ENCODE data around the gene TRIP12.
"Not testable (repeated sequence)": the region's sequence is repeated elsewhere in the genome, so short reads cannot be mapped to it uniquely, and the experiment has no call there.

The TRIP12 gene

DNA sequence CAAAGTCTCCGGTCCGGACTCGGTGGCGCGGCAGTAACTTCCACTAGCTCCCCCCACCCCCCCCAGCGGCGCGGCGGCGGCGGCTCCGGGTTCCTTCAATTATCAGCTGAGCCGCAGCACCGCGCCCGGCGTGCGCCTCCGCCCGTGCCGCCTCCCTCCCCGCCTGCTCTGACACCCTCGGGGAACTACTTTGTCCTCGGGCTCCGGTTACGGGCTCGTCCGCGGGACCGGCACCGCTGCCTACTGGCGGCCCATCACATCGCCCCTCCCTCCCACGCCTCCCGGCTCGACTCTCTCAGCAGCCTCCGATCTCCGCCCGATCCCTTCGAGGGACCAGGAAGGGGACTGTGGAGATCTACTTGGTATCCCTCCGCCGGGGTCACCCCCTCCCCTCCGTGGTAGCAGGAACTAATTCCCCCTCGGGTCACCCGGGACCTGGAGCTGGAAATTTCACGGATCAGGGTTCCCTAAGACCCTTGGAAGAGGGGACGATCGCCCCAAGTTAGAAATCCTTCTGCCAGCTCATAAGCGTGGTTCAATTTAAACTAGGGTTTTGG, at the start of gene TRIP12:
TSS of gene TRIP12 (minus strand) at position 118 of the 557 bp plus-strand sequence. CDS start 41,930 bp downstream, outside the sequence.
- peak; percentile 79 for DNase-seq (ENCODE audit: low spot score)

DNA sequence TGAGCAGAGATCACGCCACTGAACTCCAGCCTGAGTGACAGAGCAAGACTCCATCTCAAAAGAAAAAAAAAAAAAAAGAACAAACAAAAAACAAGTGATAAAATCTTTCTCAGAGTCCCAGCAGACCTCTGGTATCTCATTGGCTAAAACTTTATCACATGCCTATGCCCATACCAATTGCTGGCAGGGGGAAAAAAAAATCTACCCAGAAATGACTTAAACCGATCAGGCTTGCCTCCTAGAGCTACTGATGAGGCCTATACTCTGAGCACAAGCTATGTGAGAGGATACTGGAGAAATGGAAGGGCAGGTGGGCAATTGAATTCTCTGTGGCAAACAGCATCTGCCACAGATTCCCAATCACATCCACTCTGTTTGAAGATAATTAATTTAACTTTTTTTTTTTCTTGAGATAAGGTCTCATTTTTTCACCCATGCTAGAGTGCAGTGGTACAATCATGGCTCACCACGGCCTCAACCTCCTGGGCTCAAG, 49.5 kb upstream of the TRIP12 start:
- DNase-seq (ENCODE audit: low spot score), result no peak

DNA sequence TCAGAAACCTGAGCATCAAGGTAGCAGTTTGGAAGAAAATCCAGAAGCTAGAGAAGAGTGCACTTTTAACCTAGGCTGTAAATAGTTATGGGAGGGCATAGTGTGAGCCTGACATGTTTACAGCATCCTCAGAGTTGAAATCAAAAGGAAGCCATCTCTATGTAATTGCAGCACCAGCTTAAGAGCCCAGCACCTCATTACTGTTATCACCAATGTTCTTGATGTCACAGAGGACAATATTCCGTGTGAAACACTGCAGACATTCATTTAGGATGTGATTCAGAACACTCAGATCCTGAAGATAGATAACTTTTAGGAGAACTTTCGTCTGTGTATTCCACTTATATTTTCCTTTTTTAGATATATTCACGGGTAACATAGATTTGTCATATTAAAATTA, 48.6 kb upstream of the TRIP12 start:
- no peak for DNase-seq (ENCODE audit: low spot score)

DNA sequence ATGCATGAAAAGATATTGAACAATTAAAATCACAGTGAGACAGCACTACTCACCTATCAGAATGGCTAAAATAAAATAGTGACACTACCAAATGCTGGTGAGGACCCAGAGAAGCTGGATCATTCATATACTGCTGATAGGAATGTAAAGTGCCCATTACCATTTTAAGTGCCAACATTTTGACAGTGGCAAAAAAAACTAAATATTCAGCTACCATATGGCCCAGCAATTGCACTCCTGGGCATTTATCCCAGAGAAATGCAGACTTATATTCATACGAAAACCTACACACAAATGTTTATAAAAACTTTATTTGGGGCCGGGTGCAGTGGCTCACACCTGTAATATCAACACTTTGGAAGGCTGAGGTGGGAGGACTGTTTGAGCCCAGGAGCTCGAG, 48.1 kb upstream of the TRIP12 start:
- DNase-seq (ENCODE audit: low spot score), result no peak

DNA sequence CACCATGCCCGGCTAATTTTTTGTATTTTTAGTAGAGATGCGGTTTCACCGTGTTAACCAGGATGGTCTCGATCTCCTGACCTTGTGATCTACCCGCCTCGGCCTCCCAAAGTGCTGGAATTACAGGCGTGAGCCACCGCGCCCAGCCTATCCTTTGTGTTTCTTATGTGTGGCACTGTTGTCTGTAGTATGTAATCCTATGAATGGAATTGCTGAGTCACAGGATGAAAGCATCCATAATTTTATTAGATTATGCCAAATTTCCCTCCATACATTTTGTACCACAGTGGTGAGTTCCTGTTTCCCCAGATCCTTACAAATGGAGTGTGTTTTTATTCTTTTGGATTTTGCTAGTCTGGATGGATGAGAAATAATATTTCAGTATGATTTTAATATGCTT, 41.8 kb upstream of the TRIP12 start:
- not testable (repeated sequence) for DNase-seq (ENCODE audit: low spot score)

DNA sequence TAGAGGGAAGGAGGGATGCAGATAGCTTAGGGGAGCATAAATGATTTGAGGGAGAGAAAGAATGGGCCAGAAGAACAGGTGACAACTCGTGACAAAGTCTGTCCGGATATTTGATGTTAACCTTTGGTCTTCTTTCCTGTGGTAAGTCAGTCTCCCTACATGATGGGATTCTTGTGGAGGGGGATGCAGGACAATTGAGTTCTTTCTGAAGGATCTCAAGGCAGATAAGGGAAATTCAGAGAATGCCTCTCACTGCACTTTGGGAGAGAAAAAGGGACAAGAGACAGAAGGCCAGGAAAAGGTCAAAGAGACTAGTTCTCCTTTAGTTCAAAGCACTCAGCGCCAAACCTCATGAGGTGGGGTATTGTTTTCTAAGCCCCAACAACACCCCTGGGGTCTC, 34.7 kb upstream of the TRIP12 start:
- no peak for DNase-seq (ENCODE audit: low spot score)

DNA sequence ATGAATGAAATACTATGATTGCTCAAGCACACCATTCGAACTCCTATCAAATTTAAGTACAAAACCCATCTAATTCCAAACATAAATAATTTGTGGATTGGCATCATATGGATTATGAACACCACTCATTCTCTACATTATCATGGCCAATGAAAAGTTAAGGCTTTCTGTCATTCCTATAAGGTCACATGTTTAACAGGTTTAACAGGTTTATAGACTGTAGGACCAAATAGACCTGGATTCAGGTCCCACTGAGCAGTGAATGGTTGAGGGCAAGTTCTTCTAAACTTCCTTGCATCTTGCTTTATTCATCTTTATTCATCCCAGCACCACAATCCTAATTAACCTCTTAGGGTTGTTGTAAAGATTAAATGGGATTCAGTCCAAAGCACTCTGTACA, 33.9 kb upstream of the TRIP12 start:
- no peak for DNase-seq (ENCODE audit: low spot score)

DNA sequence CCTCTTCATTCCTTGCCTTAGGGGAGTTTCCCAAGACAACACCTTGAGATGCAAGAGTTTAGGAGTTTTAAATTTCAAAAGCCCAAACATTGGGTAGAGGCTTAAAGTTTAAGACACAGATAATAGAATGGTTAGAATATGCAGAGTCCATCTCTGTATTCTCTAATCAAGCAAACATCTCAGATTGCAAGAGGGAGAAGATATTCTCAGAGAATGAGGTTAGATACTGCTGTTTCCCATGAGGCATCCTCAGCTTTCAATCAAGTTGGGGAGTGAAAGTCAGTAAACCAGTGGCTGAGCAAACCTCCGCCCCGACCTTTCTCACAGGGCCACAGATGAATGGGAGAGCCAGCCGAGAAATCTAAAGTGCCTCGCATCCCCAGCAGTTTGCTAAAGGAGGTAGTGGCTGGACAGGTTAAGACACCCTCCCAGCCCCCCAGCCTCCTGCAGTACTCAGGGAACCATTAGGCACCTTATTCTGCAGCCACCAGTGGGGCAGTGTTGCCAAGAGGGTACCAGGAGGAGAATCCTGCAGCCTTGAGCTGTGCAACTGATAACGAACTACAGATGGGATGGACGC, 30.5 kb upstream of the TRIP12 start:
- no peak for DNase-seq (ENCODE audit: low spot score)

DNA sequence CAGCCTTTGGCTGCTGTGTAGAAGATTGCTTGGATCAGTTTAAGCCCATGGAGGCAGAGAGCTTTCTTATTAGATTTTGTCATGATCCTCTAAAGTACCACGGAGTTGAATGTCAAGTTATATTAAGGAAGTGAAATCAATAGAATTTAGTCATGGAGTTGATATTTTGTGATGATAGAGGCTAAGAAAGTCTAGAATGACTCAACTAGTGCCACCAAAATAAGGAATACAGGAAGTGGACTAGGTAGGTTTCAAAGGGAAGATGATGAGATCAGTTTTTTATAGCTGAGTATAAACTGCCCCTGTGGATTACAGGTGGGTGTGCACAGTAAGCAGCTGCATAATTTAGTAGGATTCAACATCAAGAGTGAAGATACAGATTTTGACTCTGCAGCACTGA, 25.7 kb upstream of the TRIP12 start:
- no peak for DNase-seq (ENCODE audit: low spot score)

DNA sequence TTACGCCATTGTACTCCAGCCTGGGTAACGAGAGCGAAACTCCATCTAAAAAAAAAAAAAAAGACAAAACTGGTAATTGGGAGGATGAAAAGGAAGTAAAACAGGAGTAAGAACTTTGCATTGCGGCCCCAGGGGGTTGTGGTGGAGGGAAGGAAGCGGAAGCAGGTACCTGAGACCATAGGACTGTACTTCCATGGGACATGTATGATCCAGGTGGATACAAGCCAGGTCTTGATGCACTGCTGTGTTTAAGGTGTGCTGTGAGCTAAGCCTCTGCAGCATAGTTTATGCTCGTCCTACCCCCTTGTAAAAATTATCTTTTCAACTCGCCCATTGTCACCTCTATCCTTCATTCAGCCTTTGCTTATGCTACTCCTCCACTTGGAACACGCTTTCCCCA, 24.2 kb upstream of the TRIP12 start:
- DNase-seq (ENCODE audit: low spot score), result no peak

DNA sequence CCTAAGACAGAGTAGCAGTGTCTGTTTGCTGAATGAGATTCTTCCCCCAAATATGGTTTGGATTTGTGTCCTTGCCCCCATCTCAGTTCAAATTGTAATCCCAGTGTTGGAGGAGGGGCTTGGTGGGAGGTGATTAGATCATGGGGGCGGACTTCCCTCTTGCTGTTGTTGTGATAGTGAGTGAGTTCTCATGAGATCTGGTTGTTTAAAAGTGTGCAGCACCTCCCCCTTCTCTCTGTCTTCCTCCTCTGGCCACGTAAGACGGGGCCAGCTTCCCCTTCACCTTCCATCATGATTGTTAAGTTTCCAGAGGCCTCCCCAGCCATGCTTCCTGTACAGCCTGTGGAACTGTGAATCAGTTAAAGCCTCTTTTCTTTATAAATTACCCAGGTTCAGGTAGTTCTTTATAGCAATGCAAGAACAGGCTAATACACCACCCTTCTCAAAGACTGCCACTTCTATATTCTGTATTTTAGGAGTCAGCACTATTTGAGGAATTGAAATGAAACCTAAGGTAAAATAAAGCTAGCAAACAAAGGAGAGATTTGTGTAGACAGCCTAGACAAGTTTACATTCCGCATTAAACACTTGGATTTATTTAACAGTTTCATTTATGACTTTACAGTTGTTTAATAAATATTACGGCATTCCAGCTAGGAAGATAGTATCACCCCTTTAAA, 22.1 kb upstream of the TRIP12 start:
- no peak for DNase-seq (ENCODE audit: low spot score)

DNA sequence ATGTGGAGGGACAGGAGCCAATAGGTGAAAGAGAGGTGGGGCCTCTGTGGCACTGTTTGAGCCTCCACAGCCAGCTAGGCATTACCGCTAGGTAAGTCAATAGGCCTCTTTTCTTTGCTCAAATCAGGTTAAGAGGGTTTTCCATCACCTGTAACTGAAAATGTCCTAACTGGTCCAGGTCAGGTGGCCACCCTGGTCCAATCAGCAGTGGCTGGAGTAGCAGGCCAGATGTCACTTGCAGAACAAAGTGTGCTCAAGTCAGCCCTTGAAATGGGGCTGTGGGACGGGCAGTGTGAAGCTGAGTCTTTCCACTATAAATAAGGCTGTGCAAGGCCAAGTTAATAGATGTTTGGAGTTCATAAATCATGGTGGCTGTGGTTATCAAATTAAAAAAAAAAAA, 21.4 kb upstream of the TRIP12 start:
- DNase-seq (ENCODE audit: low spot score), result no peak

DNA sequence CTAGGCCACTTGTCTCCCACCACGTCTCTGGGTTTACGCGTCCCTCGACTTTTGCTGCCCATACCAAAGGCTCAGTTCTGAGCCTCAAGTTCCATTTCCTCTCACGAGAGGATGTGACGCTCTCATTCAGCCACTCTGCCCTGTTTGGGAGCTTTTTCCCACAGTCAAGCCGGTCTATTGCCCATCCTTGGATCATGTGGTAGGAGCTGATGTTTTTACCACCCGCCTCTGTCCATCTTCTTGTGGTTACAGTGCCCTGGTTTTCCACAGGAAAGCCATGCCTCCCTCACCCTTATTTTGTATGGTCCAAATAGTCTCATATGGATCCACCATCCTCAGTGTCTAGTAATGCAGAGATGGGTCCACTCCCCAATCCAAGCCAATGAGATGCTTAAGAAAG, 20.9 kb upstream of the TRIP12 start:
- no peak for DNase-seq (ENCODE audit: low spot score)

DNA sequence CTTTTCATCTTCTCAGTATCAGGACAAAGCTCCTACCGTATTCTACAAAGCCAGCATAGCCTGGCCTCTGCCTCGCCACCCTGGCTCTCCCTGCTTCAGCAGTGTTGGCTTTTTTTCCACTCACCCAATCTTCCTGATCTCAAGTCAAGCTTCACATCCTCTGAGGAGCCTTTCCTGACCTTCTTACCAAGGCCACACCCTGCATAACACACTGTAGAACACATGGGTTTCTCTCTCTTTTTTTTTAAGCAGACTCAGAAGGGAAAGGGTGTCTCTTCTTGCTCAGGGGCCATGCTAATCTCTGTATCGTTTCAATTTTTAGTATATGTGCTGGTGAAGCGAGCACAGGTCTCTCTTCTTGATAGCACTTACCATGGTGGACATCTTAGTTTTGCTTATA, 15.7 kb upstream of the TRIP12 start:
- DNase-seq (ENCODE audit: low spot score), result no peak

DNA sequence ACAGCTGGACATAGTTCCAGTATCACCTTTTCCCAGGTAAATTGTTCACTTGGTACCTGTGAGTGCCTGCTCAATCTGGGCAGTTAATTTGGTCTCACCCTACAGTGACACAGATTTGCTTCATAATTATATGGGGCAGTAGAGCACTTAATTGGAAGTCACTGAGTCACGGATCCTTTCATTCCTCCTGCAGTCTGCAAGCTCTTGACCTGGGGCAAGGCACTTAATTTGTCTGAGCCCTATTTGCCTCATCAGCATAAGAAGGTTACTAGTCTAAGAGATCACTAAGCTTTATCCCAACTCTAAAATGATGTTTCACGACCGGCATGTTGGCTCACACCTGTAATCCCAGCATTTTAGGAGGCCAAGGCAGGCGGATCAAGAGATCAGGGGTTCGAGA, 9.4 kb upstream of the TRIP12 start:
- no peak for DNase-seq (ENCODE audit: low spot score)

DNA sequence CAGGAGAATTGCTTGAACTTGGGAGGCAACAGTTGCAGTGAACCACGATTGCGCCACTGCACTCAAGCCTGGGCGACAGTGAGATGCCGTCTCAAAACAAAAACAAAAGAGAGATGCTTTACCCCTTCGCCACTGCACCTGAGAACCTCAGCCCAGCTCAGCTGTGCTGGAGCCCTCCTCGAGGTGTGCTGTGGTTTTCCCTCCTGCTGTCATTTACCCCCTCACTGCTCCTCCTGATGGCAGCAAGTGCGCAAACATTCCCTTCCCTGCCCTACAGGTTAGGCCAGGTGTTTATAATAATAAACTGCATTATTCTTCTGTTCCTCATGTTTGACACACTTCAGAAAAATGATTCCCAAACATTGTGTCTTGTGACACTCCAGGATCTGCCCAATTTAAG, 8.8 kb upstream of the TRIP12 start:
- DNase-seq (ENCODE audit: low spot score), result no peak

DNA sequence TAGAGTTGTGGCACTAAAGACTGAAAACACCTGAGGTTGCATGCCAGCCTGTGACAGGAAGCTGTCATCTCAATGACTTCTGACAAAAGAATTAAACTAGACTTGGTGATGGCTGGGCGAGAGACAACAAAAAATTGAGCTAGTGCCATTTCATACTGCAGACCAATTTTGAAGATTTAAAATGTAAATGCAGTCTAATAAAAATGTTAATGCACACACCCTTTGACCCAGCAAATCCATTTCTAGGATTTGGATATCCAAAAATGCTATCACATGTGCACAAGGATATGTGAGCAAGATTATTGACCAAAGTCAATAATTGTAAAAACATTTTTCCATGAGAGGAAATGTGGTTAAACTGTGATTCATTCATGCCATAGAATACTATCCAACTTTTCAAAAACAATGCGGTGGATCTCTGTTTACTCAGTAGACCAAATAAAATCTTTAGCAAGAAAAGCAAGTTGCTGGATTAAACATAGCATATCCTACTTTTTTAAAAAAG, 6.1 kb upstream of the TRIP12 start:
- DNase-seq (ENCODE audit: low spot score), result no peak

DNA sequence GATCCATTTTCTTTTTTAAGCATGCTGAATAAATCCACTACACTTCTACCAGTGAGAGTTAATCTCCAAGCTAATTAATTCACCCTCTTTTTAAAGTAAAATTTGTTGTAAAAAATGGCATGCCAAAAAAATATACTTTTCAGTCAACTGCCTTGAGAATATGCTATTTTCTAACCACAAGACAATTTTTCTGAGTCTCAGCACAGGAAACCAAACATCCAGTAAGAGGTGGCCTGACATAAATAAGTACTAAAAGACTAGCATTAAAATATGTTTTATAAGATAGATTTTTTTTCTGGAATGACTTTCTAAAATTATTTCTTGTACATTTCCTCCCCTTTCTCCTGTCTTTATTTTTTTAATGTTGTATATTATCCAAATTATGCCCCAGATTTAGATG, 3.4 kb upstream of the TRIP12 start:
- DNase-seq (ENCODE audit: low spot score), result no peak

DNA sequence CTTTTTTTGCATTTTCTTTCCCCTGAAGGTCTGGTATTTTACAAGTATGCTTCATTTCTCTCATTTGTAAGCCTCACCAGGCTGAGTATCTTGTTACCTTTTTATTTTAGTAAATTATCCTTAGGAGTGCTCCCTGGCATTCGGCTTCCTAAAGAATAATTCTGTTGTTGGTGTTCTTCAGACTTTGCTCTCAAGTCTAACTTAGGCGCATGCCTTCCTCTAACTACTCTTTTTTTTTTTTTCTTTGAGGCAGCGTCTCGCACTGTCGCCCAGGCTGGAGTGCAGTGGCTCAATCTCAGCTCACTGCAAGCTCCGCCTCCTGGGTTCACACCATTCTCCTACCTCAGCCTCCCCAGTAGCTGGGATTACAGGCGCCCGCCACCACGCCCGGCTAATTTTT, 2.7 kb upstream of the TRIP12 start:
- DNase-seq (ENCODE audit: low spot score), result not testable (repeated sequence)

DNA sequence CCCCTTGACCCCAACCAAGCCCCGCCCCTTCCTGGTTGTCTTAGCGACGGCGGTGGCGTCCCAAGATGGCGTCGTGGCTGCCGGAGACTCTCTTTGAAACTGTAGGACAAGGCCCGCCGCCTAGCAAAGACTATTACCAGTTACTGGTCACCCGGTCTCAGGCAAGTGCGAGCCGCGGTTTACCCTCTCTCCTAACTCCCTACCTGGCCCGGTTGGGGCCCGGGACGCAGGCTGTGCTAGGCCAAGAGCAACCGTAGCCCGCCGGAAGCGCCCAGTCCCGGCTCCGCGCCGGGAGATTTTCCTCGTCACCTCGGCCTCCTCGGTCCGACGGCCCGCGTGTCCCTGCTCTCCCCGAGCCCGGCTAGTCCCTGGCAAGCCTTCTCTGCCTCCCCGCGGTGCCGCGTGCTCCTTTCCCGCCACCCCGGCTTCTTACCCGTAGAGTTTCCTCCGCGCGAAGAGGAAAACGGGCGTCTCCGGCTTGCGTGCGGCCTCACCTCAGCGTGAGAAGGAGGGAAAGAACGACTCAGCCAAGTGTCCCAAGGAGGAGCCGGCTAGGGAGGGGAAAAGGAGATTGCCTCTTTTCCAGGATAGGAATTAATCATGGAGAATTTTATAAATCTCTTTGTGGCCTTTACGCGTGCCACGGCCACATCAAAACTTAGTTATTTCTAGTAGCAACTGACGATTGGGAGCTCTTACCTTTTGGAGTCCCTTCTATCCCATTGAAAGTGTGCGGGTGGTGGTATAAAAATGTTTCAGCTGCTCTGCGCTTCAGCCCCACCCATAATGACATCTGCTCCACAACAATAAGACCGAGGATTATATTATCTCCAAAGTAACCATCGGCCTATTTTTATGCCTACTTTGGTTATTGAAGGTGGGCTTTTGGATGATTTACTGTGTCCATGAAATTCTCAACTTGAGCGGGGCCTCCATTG, 909 bp upstream of the TRIP12 start, which contains the start of gene FBXO36:
TSS of gene FBXO36 (plus strand) at position 55 of the 938 bp plus-strand sequence. CDS start at position 66, 11 bp downstream.
- peak; percentile 56 for DNase-seq (ENCODE audit: low spot score)

DNA sequence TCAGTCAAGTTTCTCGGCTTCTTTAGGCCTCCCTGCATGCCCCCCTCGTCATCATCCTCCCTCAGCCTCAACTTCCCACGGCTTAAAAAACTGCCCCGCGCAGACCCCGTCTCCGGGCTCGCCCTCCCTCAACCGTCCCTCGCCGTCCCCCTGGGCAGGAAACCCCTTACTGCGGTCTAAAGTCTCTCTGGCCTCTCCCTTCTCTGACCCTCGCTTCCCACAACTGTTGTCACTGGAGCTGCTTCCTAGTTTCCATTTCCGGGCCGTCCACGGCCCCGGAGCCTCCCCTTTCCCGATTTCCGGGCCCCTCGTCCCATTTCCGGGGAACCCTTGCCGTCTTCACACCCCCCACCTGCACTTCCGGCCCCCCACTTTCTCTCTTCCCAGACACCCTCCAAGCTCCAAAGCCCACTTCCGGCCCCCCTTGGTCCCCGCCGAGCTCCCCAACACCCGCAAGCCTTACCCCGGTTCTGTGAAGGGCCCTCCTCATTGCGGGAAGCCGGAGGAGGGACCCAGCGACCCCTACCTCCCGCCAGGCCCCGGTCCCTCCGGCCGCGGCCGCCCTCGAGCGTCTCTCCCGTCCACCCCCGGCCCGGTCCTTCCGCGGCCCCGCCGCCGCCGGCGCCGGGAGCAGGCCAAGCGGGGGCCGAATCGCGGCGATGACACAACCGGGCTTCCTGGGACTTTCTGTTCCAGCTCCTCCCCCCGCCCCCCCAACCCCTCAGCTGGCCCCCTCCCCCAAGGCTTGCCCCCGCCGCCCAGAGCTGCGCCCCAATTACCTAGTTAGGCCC, 513 bp downstream of the TRIP12 start:
- DNase-seq (ENCODE audit: low spot score), result no peak
